ENCODE data around the gene MAPRE3.

- TF ChIP-seq ZBTB2 (IDR thresholded peaks at IDR 0.05) (no peak), FOXP1 (CRISPR knock-in tag; IDR thresholded peaks at IDR 0.05) (no peak), POLR2A (conservative IDR thresholded peaks at IDR 0.05) (no peak), POLR2AphosphoS5 (IDR thresholded peaks at IDR 0.05; ENCODE audit: control insufficient read depth, insufficient read depth, low read depth, low read length) (no peak), NR4A1 (CRISPR knock-in tag; IDR thresholded peaks at IDR 0.05) (no peak), NR4A1 (tag; IDR thresholded peaks at IDR 0.05) (no peak), EZH2 (IDR thresholded peaks at IDR 0.05; ENCODE audit: borderline replicate concordance, low read depth, low read length) (no peak), CREM (IDR thresholded peaks at IDR 0.05; ENCODE audit: low read depth) (no peak), STAT6 (CRISPR knock-in tag; IDR thresholded peaks at IDR 0.05) (no peak), GABPA (tag; conservative IDR thresholded peaks at IDR 0.05; ENCODE audit: low read depth) (no peak), HDAC6 (IDR thresholded peaks at IDR 0.05; ENCODE audit: low read depth, low read length) (no peak)
- TF ChIP-seq, protein P1, sequence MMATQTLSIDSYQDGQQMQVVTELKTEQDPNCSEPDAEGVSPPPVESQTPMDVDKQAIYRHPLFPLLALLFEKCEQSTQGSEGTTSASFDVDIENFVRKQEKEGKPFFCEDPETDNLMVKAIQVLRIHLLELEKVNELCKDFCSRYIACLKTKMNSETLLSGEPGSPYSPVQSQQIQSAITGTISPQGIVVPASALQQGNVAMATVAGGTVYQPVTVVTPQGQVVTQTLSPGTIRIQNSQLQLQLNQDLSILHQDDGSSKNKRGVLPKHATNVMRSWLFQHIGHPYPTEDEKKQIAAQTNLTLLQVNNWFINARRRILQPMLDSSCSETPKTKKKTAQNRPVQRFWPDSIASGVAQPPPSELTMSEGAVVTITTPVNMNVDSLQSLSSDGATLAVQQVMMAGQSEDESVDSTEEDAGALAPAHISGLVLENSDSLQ (IDR thresholded peaks at IDR 0.05) = no peak
These were observed 99.7 kb downstream of the MAPRE3 start for GRCh38 chr2:27069961-27070618.

Data from K562 (cell line).